Parietal lobe (tissue), 2 donors: ENCODE data around the gene CKMT1B. TPM values are rescaled to one million over a fixed set of nuclear protein-coding genes. Genes with fewer than 3 reads are reported as not detected.

Experiments
- small RNA-seq: library from RNA; depleted of rRNA; stranded (forward); fragments of <200 nt; gene quantifications from one replicate; pipeline ENCODE3, GENCODE V24; 2014; ENCODE audit warnings: low replicate concordance
- total RNA-seq: library from RNA; depleted of rRNA; stranded (reverse); fragments of >200 nt; gene quantifications from one replicate; pipeline ENCODE4 v1.2.3, GENCODE V29; 2014

Gene CKMT1B
- total RNA-seq = 11.9 TPM

DNA sequence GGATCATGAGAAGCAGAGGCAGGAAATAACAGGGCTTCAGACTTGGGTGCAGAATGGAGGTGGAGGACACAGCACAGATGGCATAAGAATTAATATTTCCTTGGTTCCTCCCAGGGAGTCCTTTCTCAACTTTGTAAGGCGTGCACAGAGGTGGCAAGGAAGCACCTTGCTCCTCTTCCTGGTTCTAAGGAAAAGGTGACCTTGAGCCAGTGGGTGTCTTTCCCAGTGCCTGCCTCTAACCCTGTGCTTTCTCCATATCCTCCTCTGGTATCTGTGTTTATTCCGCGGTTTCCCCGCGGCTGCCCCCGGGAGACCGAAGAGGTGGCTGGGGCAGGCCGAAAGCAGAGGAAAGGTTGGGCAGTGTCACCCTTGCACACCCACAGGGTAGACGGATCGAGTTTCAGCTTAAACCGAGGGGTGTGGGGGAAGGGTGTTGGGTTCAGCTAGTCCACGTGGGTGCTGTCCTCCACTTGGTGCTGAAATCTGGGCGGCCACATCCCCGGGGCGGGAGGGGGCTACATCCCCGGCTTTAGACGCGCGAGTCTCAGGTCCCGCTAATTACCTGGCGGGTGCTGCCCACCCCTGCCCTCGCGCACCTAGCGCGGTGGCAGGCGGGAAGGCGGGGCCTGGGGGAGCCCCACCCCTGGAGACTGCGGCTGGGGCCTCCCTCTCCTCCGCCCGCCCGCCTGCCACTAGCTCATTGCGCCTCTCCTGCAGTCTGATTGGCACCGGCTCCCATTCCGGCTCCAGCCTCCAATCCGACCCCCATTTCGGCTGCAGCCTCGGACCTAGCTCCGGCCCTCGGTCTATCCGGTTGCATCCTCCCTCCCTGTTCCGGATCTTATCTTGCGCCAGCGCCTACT is at the start of gene CKMT1B:
TSS of gene CKMT1B (plus strand) at position 700 of the 863 bp plus-strand sequence. CDS start 192 bp downstream, outside the sequence.

DNA sequence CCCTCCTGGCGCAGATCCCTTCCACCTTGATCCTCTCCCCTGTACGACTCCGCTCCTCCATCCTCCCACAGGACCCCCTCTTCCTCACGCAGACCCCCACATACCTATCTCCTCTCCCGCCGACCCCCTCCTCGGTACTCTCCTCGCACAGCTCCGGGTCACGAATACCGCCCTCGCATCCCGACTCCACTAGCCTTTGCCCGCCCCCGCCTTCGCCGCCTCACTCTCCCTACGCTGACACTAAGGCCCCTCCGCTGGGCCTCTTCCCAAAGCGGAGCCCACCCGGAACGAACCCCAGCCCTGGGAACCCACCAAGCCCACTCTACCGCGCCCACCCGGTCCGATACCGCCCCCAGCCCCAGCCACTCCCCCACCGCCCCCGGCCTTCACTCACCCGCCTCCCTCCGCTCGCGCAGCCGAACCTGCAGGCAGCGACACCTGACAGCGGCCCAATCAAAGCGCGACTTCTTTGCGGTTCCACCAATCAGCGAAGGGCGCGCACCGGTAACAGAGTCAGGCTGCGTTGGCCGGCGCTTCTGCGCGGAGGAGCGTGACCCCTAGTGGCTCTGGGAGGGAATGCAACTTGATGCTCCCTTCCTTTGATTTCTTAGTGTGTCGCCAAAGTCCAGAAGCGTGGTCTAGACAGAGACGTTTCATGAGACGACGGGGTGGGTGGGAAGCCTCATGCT is 3.9 kb upstream of the CKMT1B start, which contains the start of gene PPIP5K1:
TSS of gene PPIP5K1 (minus strand) at position 431 of the 689 bp plus-strand sequence. CDS start 5,704 bp downstream, outside the sequence.

DNA sequence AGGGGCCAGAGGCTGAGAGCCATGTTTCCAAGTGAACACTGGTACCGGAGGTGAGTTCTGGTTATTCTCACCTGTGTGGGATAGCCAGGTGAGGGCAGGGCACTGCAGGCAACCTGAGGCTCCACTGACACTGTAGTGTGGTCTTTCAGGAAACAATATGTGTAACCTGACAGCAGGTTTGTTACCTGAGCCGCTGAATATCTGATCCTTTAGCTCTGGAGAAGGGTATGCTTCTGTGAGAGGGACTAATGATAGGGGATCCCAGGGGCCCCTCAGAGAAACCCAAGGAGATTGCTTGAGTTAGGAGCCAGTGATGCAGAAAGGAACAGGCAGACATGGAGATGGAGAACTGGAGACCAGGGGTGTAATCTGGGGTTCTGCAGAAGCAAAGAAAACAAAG is 24.9 kb downstream of the CKMT1B start, which contains the start of gene STRC:
TSS of gene STRC (minus strand) at position 101 of the 400 bp plus-strand sequence. CDS start at position 23, 78 bp downstream.

Small RNA genes lying within 50 kb of the gene (small RNA-seq; reads per million reads assigned to genes)
- gene PDIA3P2 (not detected), gene RNU6-554P (not detected), gene RNU6-610P (not detected)

Other genes starting within 250 kb of the CKMT1B start
- 47.6 TPM for gene ZSCAN29, start 223.0 kb upstream of the CKMT1B start, total RNA-seq
- gene TUBGCP4, start 222.9 kb upstream of the CKMT1B start, total RNA-seq = 25.7 TPM
- 258 TPM for gene TP53BP1, start 100.9 kb upstream of the CKMT1B start, total RNA-seq
- gene MAP1A, start 76.4 kb upstream of the CKMT1B start, total RNA-seq = 48.2 TPM
- 99.2 TPM for gene PPIP5K1, start 3.8 kb upstream of the CKMT1B start, total RNA-seq
- 1.6 TPM for gene STRC, start 24.8 kb downstream of the CKMT1B start, total RNA-seq
- 18.2 TPM for gene CATSPER2, start 54.8 kb downstream of the CKMT1B start, total RNA-seq
- 12.2 TPM for gene CKMT1A, start 99.8 kb downstream of the CKMT1B start, total RNA-seq
- 34.1 TPM for gene PDIA3, start 152.4 kb downstream of the CKMT1B start, total RNA-seq
- gene ELL3, start 182.9 kb downstream of the CKMT1B start, total RNA-seq = 5.0 TPM
- gene SERF2, start 198.3 kb downstream of the CKMT1B start, total RNA-seq = 62.3 TPM
- not detected for gene SERINC4, start 206.2 kb downstream of the CKMT1B start, total RNA-seq
- gene HYPK, start 206.6 kb downstream of the CKMT1B start, total RNA-seq = 11.0 TPM
- 21.0 TPM for gene MFAP1, start 230.7 kb downstream of the CKMT1B start, total RNA-seq
- gene WDR76, start 233.0 kb downstream of the CKMT1B start, total RNA-seq = 17.2 TPM